Stimulated activated CD4-positive, alpha-beta T cell treated with anti-CD3 and anti-CD28 coated beads, TNF-alpha, amount 100 ng/mL, for 24 hours (primary cell): Measurements from ENCODE around the gene LIM2.

ENCODE experiments used
- DNase-seq, 3 experiments: peaks; one replicate each; pipeline ENCODE4 v3.0.0-alpha.2; 2020; ENCODE audit warnings: low read depth in 3 of 3

The LIM2 gene

DNA sequence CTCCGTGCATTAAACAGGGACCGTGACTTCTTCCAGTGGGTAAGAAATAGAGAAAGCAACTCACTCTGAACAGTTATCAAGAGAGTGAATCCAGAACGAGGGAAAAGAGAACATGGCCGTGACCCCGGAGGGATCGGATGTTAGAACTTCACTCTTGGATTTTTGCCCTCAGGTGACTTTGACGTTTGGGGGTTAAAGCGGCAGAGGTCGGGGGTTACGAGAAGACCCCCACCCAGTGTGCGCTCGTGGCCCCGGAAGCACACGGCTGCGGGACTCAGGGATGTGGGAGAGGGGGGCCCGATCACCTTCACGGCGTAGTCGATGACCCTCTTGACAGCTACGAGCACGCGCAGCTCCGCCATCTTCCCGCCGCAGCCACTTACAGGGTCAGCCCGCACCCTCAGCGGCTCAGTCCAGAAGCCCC lies 21.8 kb downstream of the LIM2 start, which contains the start of gene ETFB:
ETFB (minus strand) TSS at position 424 of the 424 bp plus-strand sequence; CDS start at position 362, 62 bp downstream.
- no peak for DNase-seq

DNA sequence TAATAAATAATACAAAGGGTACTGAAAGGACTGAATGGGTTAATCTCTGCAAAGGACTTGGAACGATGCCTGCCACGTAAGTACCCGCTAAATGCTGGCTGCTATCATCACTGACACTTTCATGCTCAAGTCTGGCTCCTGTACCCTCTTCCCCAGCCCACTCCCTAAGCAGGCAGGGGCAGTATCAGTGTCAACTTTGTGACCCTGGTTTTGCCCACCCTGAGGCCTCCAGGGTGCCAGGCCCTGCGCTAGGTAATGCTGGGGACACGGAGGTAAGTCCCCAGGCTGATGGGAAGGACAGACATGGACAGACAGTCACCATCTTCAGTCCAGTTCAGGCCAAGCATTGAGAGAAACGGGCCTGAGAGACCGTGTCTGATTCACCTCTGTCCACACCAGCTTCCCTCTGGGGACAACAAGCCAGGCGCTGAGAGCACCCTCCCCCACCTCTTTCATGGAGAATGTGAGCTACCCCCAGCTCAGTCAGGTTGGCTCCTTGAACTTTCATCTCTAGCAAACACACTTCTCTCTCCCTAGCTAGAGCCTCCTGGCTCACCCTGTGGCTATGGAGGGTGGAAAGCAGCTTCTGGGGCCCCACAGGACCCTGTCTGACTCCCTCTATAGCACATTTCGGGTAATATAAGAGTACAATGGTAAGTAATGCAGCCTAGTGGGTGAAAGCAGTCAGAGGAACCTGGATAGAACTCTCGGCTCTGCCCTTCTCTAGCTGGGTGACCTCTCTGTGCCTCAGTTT lies 22.4 kb downstream of the LIM2 start:
- no peak for DNase-seq

DNA sequence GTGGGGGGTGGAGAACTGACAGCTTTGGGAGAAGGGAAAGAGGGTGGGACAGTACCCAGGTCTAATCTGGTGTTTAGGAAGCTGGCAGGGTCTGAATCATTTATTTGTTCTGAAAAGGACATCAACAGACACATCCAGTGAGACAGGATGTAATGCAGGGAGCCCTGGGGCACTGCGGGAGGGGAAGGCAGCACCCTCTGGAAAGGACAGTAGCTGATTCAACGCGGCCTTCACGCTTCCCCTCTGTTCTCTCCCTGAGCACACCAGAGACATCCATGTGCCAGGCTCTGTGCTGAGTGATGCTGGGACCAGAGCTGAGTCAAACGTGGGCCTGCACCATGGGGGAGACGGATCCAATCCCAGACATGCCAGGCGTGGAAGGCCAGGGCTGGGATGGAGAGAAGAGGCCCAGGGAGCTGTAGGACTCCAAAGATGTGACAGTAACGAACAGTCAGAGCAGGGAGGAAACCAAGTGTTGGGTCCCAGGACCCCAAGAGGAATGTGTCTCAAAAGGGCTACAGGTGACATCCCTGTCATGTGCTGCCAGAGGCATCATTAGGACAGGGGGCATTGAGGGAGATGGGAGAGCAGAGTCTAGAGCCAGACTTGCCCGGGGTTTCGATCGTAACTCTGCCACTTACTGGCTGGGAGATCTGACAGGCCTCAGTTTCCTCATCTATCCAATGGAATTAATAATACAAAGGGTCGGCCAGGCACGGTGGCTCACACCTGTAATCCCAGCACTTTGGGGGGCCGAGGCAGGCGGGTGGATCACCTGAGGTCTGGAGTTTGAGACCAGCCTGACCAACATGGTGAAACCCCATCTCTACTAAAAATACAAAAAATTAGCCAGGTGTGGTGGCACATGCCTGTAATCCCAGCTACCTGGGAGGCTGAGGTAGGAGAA lies 23.3 kb downstream of the LIM2 start:
- no peak for DNase-seq

DNA sequence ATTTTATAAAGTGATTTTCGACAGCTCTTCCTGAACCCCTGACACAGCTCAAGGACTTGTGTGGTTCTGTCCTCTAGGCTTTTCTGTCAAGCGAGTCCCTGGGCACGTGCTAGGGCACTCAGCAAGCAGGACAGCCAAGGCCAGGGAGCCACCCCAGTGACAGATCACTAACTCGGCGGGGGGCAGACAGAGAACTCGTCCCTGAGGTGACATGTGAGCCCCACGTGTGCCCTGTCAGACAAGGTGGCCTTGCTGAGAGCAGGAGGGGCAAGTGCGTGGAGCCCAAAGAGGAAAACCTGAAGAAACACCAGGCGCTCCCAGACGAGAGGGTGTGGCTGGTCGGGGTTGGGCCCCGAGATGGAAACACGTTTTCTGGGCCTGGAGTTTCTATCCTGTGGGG lies 26.5 kb downstream of the LIM2 start:
- DNase-seq, result no peak

DNA sequence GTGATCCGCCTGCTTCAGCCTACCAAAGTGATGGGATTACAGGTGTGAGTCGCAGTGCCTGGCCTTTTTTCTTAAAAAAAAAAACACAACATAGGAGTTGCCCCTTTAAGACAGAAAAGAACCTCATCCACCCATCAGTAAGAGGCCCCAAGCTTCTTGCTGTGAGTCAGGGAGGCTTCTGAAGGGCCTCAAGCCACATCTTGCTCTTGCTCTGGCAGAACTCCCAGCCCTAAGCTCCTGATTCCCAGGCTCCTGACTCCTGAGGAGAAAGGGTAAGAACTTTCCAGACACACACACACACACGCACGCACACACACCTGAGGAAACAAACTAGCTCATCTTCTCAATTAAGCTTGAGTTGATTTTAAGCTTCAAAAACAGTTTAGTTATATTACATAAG lies 28.5 kb downstream of the LIM2 start:
- no peak for DNase-seq

DNA sequence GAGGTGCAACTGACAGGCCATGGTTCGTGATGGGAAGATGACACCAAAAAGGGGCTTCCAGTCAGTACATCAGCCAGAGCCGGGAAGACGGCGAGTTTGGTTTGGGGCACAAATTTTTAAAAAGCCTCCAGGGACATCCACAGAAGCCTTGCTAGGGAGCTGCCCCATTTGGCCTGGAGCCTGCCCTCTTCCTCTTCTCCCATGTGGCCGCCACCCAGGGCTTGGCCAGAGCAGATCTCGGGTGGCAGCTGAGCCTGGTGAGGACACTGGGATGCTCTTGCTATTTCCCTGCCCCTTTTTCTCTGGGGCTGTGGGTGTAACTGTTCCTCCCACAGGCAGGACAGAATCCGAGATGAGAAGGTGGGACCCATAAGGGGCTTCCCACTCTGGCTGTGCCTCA lies 29.8 kb downstream of the LIM2 start:
- DNase-seq, result no peak

DNA sequence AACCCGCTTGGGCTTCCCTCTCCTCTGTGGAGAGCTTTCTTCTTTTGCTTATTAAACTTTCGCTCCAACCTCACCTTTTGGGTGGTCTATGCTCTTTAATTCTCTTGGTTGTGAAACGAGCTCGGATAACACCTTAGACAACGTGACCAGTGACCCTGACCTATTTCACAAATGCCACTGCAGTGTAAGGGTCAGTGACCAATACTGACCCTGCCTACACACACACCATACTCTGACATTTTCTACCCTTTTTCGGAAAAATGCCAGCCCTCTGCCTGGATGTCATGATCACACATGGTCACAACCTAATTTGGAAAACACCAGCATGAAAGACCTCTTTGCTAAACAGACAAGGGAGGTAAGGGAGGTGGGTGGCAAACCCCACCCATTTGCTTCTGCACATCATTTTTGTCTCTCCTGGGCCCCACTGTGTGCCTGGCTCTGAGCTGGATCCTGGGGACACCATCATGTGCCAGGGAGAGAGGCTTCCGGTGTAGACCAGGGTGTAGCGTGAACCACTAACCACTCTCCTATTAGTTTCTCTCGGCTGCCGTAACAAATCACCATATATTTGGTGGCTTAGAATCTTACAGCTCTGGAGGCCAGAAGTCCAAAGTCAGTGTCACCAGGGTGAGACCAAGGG lies 31.5 kb downstream of the LIM2 start:
- DNase-seq, result no peak

DNA sequence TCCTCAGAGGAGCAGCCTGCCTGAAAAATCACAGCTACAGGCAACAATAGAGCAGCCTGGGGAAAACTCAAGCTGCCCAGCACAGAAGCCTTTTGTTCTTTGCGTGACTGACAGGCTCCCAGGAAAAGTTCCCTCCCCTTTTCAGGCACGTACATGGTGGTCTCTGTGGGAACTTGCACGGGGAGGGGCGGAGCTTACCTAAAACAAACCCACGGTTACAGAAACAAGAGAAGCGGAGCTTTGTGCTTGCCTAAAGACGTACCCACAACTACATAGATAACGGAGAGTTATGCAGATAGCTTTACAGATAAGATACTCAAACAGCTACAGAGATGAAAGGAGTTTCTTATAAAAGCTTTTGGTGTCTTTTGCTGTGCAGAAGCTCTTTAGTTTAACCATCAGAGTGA lies 33.0 kb downstream of the LIM2 start:
- no peak for DNase-seq

DNA sequence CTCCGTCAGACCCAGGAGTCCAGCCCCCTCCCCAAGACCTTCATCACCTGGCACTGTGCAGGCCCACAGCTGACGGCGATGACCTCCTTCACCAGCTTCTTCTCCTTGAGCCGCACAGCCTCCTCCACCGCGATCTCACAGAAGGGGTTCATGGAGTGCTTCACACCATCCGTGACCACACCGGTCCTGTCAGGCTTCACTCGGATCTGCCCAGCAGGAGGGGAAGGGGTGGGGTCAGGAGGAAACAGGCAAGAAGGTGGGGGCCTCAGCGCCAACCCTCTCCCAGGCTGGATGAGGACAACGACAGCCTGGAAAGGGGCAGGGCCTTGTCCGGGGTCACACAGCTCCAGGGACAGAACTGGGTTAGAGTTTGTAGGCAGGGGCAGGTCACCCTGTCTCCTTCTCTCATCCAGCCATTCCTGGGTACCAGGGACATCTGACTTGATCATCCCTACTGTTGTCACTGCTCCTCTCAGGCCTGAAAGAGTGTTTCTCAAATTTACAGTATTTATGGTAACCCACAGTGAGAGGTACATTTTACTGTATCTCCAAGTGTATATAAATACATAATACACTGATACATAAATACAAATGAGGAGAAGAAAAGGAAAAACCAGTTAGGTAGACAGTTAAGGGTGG lies 33.6 kb downstream of the LIM2 start:
- no peak for DNase-seq

DNA sequence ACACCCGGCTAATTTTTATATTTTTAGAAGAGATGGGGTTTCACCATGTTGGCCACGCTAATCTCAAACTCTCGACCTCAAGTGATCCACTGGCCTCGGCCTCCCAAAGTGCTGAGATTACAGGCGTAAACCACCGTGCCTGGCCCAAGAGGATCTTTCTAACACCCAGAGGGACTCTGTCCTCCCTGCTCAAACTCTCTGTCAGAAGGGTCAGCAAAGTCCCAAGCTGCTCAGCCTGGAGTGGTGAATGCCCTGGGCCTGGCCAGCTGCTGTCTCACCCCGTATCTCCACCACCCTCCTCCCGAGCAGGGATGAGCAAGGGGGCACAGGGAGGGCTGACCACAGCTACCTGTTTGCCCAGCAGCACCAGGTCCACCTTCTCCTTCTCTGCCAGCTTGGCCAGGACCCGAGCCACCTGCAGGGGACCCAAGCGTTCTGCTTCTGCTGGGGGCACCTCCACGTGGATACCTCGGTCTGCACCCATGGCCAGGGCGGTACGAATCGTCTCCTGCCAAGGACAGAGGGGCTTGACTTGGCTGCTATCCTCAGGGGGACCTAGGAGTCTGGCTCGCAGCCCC lies 34.9 kb downstream of the LIM2 start:
- no peak for DNase-seq

DNA sequence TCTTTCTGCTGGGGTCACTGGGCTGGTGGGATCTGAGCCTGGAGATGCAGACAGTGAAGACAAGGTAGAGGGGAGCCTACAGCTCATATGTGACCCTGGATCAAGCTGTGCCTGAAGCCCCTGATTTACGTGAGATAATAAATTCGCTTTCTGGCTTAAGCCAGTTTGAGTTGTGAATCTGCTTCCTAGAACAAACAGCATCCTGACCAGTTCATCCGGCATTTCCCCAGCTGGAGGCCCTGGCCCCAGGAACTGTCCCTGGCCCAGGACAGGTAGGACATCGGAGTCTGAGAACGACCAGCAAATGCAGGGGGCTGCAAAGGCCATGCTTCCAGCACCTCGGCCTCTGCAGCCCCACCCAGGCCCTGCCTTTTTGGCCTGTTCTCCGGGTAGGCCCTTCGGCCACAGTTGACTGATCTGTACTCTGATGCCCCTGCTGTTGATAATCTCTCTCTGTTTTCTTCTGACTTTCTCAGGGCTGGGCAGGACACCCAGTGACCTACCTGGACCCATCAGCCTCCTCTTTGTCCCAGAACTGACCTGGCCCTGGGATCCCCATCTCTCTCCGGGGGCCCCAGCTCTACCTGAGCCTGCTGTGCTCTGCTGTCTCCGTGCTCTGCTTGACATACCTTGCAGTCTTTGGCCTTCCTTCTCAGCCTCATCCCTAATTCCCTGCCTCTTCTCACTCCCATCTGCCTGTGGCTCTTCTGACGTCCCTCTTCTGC lies 36.3 kb downstream of the LIM2 start:
- DNase-seq, result no peak

DNA sequence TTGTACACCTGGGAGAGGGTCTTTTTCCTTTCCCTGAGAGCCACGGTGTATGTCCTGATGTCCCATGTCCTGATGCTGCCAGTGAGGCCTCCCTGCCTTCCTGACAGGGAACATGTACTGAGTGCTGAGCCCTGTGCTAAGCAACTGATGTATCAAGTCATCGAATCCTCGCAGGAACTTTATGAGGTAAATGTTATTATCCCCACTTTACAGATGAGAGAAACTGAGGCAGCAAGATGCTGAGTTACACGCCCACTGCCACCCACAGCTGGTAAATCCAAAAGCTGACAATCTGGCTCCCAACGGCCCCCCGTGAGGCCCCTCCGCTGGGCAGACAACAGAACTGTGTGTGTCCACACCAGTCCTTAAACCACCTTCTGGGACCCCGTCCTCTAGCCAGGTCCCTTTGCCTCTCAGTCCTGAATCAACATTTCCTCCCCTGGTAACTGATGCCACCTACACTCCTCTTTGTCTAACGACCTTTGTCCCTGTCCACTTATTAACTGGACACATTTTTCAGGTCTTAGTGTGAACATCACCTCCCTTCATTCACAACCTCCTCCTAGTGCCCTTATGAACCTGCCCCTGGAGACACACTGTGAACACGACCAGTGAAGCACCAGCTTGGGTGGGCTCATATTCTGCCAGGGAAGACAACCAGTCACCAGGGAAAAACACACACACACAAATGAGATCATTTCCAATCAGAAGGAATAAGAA lies 40.4 kb downstream of the LIM2 start:
- DNase-seq, result no peak

DNA sequence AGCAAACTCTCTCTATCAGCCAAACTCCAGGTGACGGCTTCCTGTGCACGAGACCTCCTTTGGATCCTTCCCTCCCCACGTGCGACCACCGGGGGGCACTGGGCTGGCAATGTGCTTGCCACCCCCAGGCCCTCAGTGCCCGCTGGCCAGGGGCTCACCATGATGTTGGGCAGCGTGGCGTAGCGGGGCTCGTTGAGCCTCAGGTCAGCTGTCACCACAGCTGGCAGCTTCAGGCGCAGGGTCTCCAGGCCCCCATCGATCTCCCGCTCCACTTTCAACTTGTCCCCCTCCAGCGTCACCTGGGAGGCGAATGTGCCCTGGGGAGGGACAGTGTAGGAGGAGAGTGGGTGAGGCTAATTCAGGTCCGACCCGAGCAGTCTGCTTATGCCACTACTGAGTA lies 41.0 kb downstream of the LIM2 start:
- no peak for DNase-seq

DNA sequence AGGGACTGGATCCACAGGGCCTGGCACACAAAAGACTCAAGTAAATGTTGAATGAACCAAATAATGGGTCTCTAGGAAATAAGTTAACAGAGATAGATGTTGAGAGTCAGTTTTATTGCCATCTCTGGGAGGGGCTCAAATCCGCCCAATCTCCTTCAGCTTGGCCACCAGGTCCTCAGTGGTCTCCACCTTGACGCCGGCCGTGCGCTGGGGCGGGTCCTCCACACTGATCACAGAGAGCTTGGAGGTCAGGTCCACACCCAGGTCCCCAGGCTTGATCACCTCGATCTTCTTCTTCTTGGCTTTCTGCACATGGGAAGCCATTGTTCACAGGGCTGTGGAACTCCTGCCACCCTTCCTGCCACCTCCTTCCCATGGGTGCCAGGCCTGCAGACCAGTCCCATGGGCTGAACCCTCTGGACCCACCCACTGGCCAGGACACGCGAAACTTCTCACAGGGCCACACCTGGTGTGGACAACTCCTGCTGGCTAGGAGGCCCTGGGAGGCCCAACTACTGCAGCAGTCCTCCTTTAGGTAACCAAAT lies 42.6 kb downstream of the LIM2 start:
- DNase-seq, result no peak

DNA sequence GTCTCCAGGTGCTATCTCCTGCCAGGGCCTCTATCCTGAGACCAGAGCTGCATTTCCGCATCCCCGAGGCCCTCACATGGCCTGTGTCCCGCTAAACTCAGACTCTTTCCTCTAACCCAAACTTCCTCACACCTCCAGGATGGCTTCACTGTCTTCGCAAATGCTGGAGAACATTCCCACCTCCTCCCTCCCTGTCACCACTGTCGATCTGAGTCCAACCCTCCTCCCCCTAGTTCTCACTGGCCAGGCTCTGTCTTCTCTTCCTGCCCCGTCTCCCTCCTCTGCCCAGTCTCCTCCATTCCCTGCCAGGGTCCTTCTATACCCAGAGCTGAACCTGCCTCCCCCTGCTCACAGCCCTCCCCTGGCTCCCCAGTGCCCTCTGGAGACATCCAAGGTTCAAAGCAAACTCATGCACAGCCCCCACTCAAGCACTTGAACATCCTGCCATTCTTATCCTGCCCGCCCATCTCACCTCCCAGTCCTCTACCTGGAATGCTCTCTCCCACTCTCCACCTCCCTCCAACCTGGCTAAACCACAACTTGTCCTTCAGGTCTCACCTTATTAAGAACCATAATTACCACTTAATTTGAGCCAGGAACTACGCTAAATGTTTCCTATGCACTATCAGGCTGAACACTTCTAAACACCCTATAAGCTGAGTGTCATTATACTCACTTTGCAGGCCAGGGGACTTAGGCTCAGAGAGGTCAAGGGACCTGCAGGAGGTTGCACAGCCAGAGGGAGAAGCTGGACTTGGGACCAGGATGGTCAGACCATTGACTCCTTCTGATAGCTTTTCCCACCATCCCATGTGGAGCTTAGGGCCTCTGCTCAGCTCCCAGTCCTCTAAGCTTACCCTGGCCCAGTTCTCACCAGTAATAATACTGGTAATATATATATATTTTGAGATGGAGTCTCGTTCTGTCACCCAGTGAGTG lies 44.9 kb downstream of the LIM2 start:
- no peak for DNase-seq

DNA sequence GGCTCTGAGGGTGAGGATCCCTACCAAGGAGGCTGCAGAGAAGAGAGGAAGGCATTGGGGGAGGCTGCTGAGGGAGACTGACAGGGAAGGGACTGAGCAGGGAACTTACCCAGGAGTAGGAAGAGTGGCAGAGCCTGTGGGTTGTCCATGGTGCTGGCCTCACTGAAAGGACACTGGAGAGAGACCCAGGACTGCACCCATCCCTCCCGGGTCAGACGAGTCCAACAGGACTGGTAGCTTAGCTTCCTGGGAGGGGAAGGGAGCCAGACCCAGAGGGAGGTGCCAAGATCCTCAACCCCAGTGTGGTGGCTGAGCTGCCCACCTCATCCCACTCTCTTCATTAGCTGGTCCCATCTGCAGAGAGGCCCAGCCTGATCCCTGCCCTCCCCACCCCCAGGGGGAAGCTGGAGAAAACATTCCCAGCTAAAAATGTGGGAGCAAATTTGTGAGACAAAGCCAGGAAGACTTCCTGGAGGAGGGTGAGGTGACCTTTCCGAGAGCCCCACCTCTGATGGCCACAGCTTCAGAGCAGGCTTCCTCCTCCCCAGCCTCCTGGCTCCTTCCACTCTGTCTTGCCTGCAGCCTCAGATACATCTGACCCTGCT lies 45.7 kb downstream of the LIM2 start, which contains the start of gene VSIG10L:
VSIG10L (minus strand) TSS at position 164 of the 605 bp plus-strand sequence; CDS start at position 149, 15 bp downstream.
- DNase-seq, result no peak

DNA sequence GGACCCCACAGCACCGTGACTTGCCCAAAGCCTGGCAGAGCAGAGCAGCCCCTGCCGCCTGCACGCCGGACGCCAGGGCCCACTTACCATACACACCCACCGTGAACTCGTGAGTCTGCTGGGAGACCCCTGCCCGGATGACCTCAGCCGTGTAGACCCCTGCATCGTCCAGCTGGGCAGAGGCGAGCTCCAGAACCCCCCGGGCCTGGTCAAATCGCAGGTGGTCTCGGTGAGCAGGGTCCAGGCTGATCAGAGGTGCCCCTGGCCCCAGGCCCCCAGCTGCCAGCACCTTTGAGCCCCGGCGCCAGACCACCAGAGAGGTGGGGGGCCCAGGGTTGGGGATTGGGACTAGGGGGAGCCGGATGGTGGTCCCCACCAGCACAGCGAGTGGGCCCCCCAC lies 46.7 kb downstream of the LIM2 start:
- no peak for DNase-seq
